Measurements from ENCODE around the gene METTL23.
"Not testable (repeated sequence)": the region's sequence is repeated elsewhere in the genome, so short reads cannot be mapped to it uniquely, and the experiment has no call there.

Gene METTL23

DNA sequence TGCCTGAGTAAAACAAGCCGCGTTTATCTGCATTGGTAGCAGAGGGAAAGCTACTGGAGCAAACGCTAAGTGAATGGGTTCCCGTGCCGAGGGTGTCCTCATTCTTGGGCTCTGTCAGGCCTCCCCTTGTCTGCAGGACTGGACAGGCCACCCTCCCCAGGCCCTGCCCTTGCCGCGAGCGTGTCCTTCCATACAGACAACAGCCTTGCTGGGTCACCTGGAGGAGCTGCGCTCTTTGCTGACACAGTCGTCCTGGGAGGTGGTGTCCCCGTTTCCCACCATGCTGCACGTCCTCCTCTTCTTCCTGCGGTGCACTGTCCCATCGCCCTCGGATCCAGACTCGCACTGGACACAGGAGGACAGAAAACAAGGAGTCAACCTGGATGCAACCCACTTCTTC, 8.1 kb upstream of the METTL23 start:
- TF ChIP-seq, protein P1, sequence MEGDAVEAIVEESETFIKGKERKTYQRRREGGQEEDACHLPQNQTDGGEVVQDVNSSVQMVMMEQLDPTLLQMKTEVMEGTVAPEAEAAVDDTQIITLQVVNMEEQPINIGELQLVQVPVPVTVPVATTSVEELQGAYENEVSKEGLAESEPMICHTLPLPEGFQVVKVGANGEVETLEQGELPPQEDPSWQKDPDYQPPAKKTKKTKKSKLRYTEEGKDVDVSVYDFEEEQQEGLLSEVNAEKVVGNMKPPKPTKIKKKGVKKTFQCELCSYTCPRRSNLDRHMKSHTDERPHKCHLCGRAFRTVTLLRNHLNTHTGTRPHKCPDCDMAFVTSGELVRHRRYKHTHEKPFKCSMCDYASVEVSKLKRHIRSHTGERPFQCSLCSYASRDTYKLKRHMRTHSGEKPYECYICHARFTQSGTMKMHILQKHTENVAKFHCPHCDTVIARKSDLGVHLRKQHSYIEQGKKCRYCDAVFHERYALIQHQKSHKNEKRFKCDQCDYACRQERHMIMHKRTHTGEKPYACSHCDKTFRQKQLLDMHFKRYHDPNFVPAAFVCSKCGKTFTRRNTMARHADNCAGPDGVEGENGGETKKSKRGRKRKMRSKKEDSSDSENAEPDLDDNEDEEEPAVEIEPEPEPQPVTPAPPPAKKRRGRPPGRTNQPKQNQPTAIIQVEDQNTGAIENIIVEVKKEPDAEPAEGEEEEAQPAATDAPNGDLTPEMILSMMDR (IDR thresholded peaks at IDR 0.05; ENCODE audit: low read depth, low read length), result no peak
- Histone ChIP-seq H3K27me3 (no peaks in the 10 kb centered on the region), H3K4me3 (ENCODE audit: low read depth, low read length) (no peak overlapping the region), H3K4me1 (peaks cover 4% of the 10 kb centered on the region; the same call in 1 of the 2 replicates), H3K9me3 (no peaks in the 10 kb centered on the region), H3K36me3 (peaks cover 82% of the 10 kb centered on the region)
- no peak for DNase-seq

- H3K4me3 ChIP-seq (ENCODE audit: low read depth, low read length), result no peak overlapping the region
- peaks cover 4% of the 10 kb centered on the region for H3K4me1 ChIP-seq
- H3K27me3 ChIP-seq, result no peaks in the 10 kb centered on the region
- H3K36me3 ChIP-seq, result peaks cover 89% of the 10 kb centered on the region
- no peaks in the 10 kb centered on the region for H3K9me3 ChIP-seq
- TF ChIP-seq, protein P1 (IDR thresholded peaks at IDR 0.05; ENCODE audit: low read depth, low read length), result no peak
- DNase-seq, result no peak
Measured at GRCh38 chr17:76720211-76720610, 6.4 kb upstream of the METTL23 start.

DNA sequence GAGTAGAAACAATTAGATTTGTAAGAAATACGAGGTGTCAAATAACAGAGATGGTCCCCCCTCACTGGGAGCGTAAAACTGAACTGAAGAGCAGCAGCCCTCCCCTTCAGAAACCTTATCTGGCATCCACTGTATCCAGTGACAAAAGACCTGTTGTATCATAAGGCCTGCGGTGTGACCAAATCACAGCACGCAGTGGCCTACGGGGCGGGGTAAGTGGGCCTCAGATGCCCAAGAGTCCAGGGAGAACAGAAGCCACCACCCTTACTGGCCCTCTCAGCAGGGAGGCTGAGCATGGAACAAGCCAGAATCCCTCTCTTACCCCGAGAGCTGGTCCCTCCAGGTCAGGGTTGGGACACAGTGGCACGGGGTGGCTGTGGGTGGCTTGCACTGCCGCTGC, 5.7 kb upstream of the METTL23 start:
- Histone ChIP-seq H3K9me3 (no peaks in the 10 kb centered on the region), H3K27me3 (no peaks in the 10 kb centered on the region), H3K36me3 (peaks cover 82% of the 10 kb centered on the region), H3K4me1 (peaks cover 4% of the 10 kb centered on the region), H3K4me3 (ENCODE audit: low read depth, low read length) (no peak overlapping the region)
- TF ChIP-seq, protein P1 (IDR thresholded peaks at IDR 0.05; ENCODE audit: low read depth, low read length), result no peak
- DNase-seq, result no peak

- Histone ChIP-seq H3K36me3 (peaks cover 80% of the 10 kb centered on the region), H3K4me3 (ENCODE audit: low read depth, low read length) (no peak overlapping the region), H3K27me3 (no peaks in the 10 kb centered on the region), H3K4me1 (peaks cover 4% of the 10 kb centered on the region), H3K9me3 (no peaks in the 10 kb centered on the region)
- TF ChIP-seq, protein P1 (IDR thresholded peaks at IDR 0.05; ENCODE audit: low read depth, low read length), result no peak
- DNase-seq, result no peak
Measured at GRCh38 chr17:76721463-76721862, 5.2 kb upstream of the METTL23 start.

GRCh38 chr17:76722279-76722678, 4.4 kb upstream of the METTL23 start:
- TF ChIP-seq, protein P1 (IDR thresholded peaks at IDR 0.05; ENCODE audit: low read depth, low read length), result no peak
- Histone ChIP-seq H3K4me3 (ENCODE audit: low read depth, low read length) (no peak overlapping the region), H3K4me1 (no peaks in the 10 kb centered on the region; the same call in none of the 2 replicates), H3K9me3 (no peaks in the 10 kb centered on the region), H3K27me3 (no peaks in the 10 kb centered on the region), H3K36me3 (peaks cover 75% of the 10 kb centered on the region)
- no peak for DNase-seq

DNA sequence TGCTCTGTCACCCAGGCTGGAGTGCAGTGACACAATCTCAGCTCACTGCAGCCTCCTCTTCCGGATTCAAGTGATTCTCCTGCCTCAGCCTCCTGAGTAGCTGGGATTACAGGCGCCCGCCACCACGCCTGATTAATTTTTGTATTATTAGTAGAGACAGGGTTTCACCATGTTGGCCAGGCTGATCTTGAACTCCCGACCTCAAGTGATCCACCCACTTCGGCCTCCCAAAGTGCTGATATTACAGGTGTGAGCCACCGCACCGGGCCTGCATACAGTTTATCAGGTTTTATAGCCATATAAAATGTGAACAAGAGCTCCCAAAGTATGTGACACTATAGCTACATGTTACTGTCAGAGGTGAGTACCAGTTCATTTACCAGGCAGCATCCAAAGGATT, 3.7 kb upstream of the METTL23 start:
- H3K36me3 ChIP-seq, result peaks cover 70% of the 10 kb centered on the region
- not testable (repeated sequence) for H3K9me3 ChIP-seq; DNase-seq; H3K4me3 ChIP-seq (ENCODE audit: low read depth, low read length); H3K27me3 ChIP-seq; H3K4me1 ChIP-seq

DNA sequence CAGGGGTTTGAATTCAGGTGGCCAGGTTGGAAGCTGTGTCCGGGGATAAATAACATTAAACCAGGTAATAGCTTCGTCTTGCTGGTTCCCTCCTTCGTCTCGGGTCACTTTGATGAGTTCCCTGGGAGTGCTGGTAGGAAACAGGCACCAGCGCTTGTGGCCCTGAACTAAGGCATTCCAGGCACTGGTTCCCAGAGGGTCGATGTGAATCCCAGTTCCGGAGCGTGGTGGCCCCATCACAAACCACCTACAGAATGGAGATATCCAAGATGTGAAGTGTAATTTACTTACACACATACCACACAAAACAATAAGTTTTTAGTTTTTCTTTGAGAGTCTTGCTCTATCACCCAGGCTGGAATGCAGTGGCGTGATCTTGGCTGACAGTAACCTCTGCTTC, 2.8 kb upstream of the METTL23 start:
- TF ChIP-seq, protein P1 (IDR thresholded peaks at IDR 0.05; ENCODE audit: low read depth, low read length), result no peak
- no peak for DNase-seq
- Histone ChIP-seq H3K36me3 (peaks cover 63% of the 10 kb centered on the region), H3K27me3 (no peaks in the 10 kb centered on the region), H3K9me3 (no peaks in the 10 kb centered on the region), H3K4me3 (ENCODE audit: low read depth, low read length) (no peak overlapping the region), H3K4me1 (no peaks in the 10 kb centered on the region; the same call in 1 of the 2 replicates)

Data from BE2C (cell line).